GM23338 (cell line): ENCODE results near the gene FAM168B. TPM values are rescaled to one million over a fixed set of nuclear protein-coding genes. Genes with fewer than 3 reads are reported as not detected.

Experiments used
- ATAC-seq: fragments of 200-7000 bp; cut with Tn5 transposase; 3 replicates; pipeline ENCODE4 v1.9.1; 2020
- DNase-seq: peaks from one replicate; pipeline ENCODE4 v3.0.0-alpha.2; 2015; ENCODE audit warnings: low spot score
- H2AFZ ChIP-seq: fragments of 200-600 bp; sonication (generic); 2 replicates; pipeline ENCODE4 v1.8.0; 2016; ENCODE audit warnings: antibody characterized with exemption, mild to moderate bottlenecking, moderate library complexity
- H3F3A ChIP-seq: fragments of 200-600 bp; sonication (generic); replicated peaks from 2 replicates; pipeline ENCODE4 v1.8.0; 2017; ENCODE audit warnings: antibody characterized with exemption, mixed run types, low read depth
- H3K27ac ChIP-seq: fragments of 200-600 bp; sonication (generic); 2 replicates; pipeline ENCODE4 v1.6.1; 2016; ENCODE audit warnings: low read depth
- H3K27me3 ChIP-seq: fragments of 200-600 bp; sonication (generic); 2 replicates; pipeline ENCODE4 v1.8.0; 2016; ENCODE audit warnings: mild to moderate bottlenecking, mixed run types, moderate library complexity; ENCODE audit not compliant: insufficient read depth
- H3K36me3 ChIP-seq: fragments of 200-600 bp; sonication (generic); 2 replicates; pipeline ENCODE4 v1.8.0; 2016; ENCODE audit warnings: mild to moderate bottlenecking; ENCODE audit not compliant: insufficient read depth
- H3K4me1 ChIP-seq: fragments of 200-600 bp; sonication (generic); 2 replicates; pipeline ENCODE4 v1.8.0; 2016; ENCODE audit warnings: mild to moderate bottlenecking, moderate library complexity; ENCODE audit not compliant: insufficient read depth
- H3K4me2 ChIP-seq: fragments of 200-600 bp; sonication (generic); 2 replicates; pipeline ENCODE4 v1.7.1; 2017; ENCODE audit warnings: mixed run types
- H3K4me3 ChIP-seq: fragments of 200-600 bp; sonication (generic); 2 replicates; pipeline ENCODE4 v1.6.1; 2016; ENCODE audit warnings: mixed run types
- H3K79me2 ChIP-seq: fragments of 200-600 bp; sonication (generic); replicated peaks from 2 replicates; pipeline ENCODE4 v1.8.0; 2017; ENCODE audit warnings: mild to moderate bottlenecking; ENCODE audit not compliant: insufficient read depth
- H3K9me2 ChIP-seq: fragments of 200-600 bp; sonication (generic); 2 replicates; pipeline ENCODE4 v1.8.0; 2017; ENCODE audit not compliant: insufficient read depth
- H4K20me1 ChIP-seq: fragments of 200-600 bp; sonication (generic); replicated peaks from 2 replicates; pipeline ENCODE4 v1.8.0; 2017; ENCODE audit warnings: mild to moderate bottlenecking; ENCODE audit not compliant: insufficient read depth
- H3K27ac Mint-ChIP-seq: 2 replicates; pipeline ENCODE4 v1.8.0; 2020; ENCODE audit warnings: inconsistent platforms, mild to moderate bottlenecking, moderate library complexity, mixed read lengths
- H3K27me3 Mint-ChIP-seq: 3 replicates; pipeline ENCODE4 v1.8.0; 2022; ENCODE audit warnings: low read depth, mild to moderate bottlenecking, moderate library complexity, mixed read lengths, inconsistent platforms; ENCODE audit not compliant: insufficient read depth, poor library complexity
- H3K36me3 Mint-ChIP-seq: 3 replicates; pipeline ENCODE4 v1.8.0; 2021; ENCODE audit warnings: low read depth, mild to moderate bottlenecking, inconsistent platforms, moderate library complexity, mixed read lengths
- H3K4me1 Mint-ChIP-seq: 3 replicates; pipeline ENCODE4 v1.8.0; 2020; ENCODE audit warnings: mild to moderate bottlenecking, inconsistent platforms, mixed read lengths
- H3K4me3 Mint-ChIP-seq: 3 replicates; pipeline ENCODE4 v1.8.0; 2021; ENCODE audit warnings: moderate library complexity, mild to moderate bottlenecking, inconsistent platforms, mixed read lengths
- H3K9me3 Mint-ChIP-seq: 3 replicates; pipeline ENCODE4 v1.8.0; 2020; ENCODE audit warnings: moderate library complexity, mild to moderate bottlenecking, inconsistent platforms, mixed read lengths
- CREB1 ChIP-seq: fragments of 250-450 bp; sonication (Bioruptor Pico); IDR thresholded peaks from 2 replicates; pipeline ENCODE4 v1.5.0; 2020; ENCODE audit warnings: low read depth, mild to moderate bottlenecking, moderate library complexity
- CTCF ChIP-seq, 2 experiments: fragments of 200-600 bp in 1 of 2; sonication (generic) in 1 of 2; conservative IDR thresholded peaks; 2 replicates each; pipeline versions ENCODE4 v1.5.1 to v1.6.1; 2016 to 2017; ENCODE audit warnings: antibody characterized with exemption in 2 of 2, low read depth in 2 of 2, mild to moderate bottlenecking in 2 of 2, moderate library complexity in 1 of 2
- ETS1 ChIP-seq: IDR thresholded peaks from 2 replicates; pipeline ENCODE4 v1.6.1; 2016; ENCODE audit warnings: antibody characterized with exemption
- EZH2 ChIP-seq: fragments of 200-600 bp; sonication (generic); IDR thresholded peaks from one replicate; pipeline ENCODE4 v1.8.0; 2017; ENCODE audit warnings: antibody characterized with exemption, mild to moderate bottlenecking, low read depth; ENCODE audit not compliant: unreplicated experiment
- EZH2phosphoT487 ChIP-seq: fragments of 200-600 bp; sonication (generic); IDR thresholded peaks from one replicate; pipeline ENCODE4 v1.8.1; 2018; ENCODE audit warnings: antibody characterized with exemption; ENCODE audit not compliant: unreplicated experiment
- JUNB ChIP-seq: IDR thresholded peaks from one replicate; pipeline ENCODE4 v1.6.1; 2016; ENCODE audit warnings: antibody characterized with exemption; ENCODE audit not compliant: unreplicated experiment
- POLR2AphosphoS5 ChIP-seq: IDR thresholded peaks from 2 replicates; pipeline ENCODE4 v1.6.1; 2016; ENCODE audit warnings: antibody characterized with exemption, low read depth
- STAT1 ChIP-seq: IDR thresholded peaks from one replicate; pipeline ENCODE4 v1.6.1; 2016; ENCODE audit warnings: antibody characterized with exemption; ENCODE audit not compliant: unreplicated experiment
- ZNF114 ChIP-seq: fragments of 250-450 bp; sonication (Bioruptor Pico); IDR thresholded peaks from 2 replicates; pipeline ENCODE4 v1.5.0; 2020; ENCODE audit warnings: mild to moderate bottlenecking, moderate library complexity
- ZNF331 ChIP-seq: fragments of 250-450 bp; sonication (Bioruptor Pico); IDR thresholded peaks from 2 replicates; pipeline ENCODE4 v1.5.0; 2020; ENCODE audit warnings: low read depth, mild to moderate bottlenecking, moderate library complexity
- ZNF462 ChIP-seq: fragments of 250-450 bp; sonication (Bioruptor Pico); IDR thresholded peaks from 2 replicates; pipeline ENCODE4 v1.5.0; 2020; ENCODE audit warnings: mild to moderate bottlenecking, moderate library complexity
- polyA plus RNA-seq: library from polyadenylated mRNA; unstranded; fragments of >200 nt; fragmentation: Nextera tagmentation; extraction: Ambion mirVana; gene quantifications from 2 replicates; pipeline ENCODE4 v1.2.1, GENCODE V29; 2016
- total RNA-seq: library from RNA; depleted of rRNA; stranded (reverse); fragments of >200 nt; shearing (Covaris generic); gene quantifications from 2 replicates; pipeline ENCODE4 v1.2.3, GENCODE V29; 2014
- TF ChIP-seq, protein P1 (sequence below): IDR thresholded peaks from one replicate; pipeline ENCODE4 v1.6.1; 2018; ENCODE audit warnings: antibody characterized with exemption; ENCODE audit not compliant: unreplicated experiment

FAM168B gene
- total and polyA plus RNA-seq, 2 experiments from 2014 or later: 18.8 to 76.8 TPM

GRCh38 chr2:131039101-131039440 lies 54.2 kb downstream of the FAM168B start:
- no peak for ATAC-seq
- H3K4me2 ChIP-seq: no peak overlapping the region
- H3K9me2 ChIP-seq: no peaks in the 10 kb centered on the region
- peaks cover 35% of the 10 kb centered on the region for H3K27me3 Mint-ChIP-seq
- peaks cover 9% of the 10 kb centered on the region; the same call in 2 of the 3 replicates for H3K4me1 Mint-ChIP-seq
- peaks cover 4% of the 10 kb centered on the region; the same call in 1 of the 2 replicates for H3K4me1 ChIP-seq
- no peak for TF ChIP-seq POLR2AphosphoS5
- no peak for TF ChIP-seq STAT1
- TF ChIP-seq JUNB: no peak
- TF ChIP-seq ZNF462 (CRISPR knock-in tag): no peak
- no peak for TF ChIP-seq EZH2phosphoT487
- TF ChIP-seq, protein P1, sequence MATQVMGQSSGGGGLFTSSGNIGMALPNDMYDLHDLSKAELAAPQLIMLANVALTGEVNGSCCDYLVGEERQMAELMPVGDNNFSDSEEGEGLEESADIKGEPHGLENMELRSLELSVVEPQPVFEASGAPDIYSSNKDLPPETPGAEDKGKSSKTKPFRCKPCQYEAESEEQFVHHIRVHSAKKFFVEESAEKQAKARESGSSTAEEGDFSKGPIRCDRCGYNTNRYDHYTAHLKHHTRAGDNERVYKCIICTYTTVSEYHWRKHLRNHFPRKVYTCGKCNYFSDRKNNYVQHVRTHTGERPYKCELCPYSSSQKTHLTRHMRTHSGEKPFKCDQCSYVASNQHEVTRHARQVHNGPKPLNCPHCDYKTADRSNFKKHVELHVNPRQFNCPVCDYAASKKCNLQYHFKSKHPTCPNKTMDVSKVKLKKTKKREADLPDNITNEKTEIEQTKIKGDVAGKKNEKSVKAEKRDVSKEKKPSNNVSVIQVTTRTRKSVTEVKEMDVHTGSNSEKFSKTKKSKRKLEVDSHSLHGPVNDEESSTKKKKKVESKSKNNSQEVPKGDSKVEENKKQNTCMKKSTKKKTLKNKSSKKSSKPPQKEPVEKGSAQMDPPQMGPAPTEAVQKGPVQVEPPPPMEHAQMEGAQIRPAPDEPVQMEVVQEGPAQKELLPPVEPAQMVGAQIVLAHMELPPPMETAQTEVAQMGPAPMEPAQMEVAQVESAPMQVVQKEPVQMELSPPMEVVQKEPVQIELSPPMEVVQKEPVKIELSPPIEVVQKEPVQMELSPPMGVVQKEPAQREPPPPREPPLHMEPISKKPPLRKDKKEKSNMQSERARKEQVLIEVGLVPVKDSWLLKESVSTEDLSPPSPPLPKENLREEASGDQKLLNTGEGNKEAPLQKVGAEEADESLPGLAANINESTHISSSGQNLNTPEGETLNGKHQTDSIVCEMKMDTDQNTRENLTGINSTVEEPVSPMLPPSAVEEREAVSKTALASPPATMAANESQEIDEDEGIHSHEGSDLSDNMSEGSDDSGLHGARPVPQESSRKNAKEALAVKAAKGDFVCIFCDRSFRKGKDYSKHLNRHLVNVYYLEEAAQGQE: no peak
- TF ChIP-seq EZH2: no peak
- TF ChIP-seq ZNF331 (CRISPR knock-in tag): no peak
- no peak for TF ChIP-seq CREB1 (CRISPR knock-in tag)
- TF ChIP-seq ZNF114: no peak
- TF ChIP-seq ETS1: no peak
- no peak for TF ChIP-seq CTCF (conservative IDR thresholded peaks at IDR 0.05; ENCODE audit: low read depth in 2 of 2)
- H3K79me2 ChIP-seq: no peaks in the 10 kb centered on the region
- H3K27me3 ChIP-seq: peaks cover 18% of the 10 kb centered on the region
- no peaks in the 10 kb centered on the region for H3K36me3 ChIP-seq
- no peak overlapping the region for H2AFZ ChIP-seq
- H3K27ac ChIP-seq: no peak overlapping the region
- H3K4me3 ChIP-seq: no peak overlapping the region
- no peaks in the 10 kb centered on the region for H4K20me1 ChIP-seq
- no peaks in the 10 kb centered on the region for H3F3A ChIP-seq
- no peak overlapping the region for H3K27ac Mint-ChIP-seq
- no peak overlapping the region for H3K4me3 Mint-ChIP-seq
- no peaks in the 10 kb centered on the region; the same call in 2 of the 3 replicates for H3K36me3 Mint-ChIP-seq
- no peak for DNase-seq
- no peaks in the 10 kb centered on the region; the same call in 2 of the 3 replicates for H3K9me3 Mint-ChIP-seq
